SU-DHL-6 (cell line): ENCODE measurements around the gene CFL2.

ENCODE experiments used
- H2AFZ ChIP-seq: fragments of 200-600 bp; sonication (generic); 2 replicates; pipeline ENCODE4 v1.6.1; 2014; ENCODE audit warnings: low read depth, mild to moderate bottlenecking, moderate library complexity, mixed read lengths, antibody characterized with exemption, low read length; ENCODE audit not compliant: severe bottlenecking
- H3F3A ChIP-seq: fragments of 200-600 bp; shearing (Covaris generic); 2 replicates; pipeline ENCODE4 v1.6.0; 2016; ENCODE audit warnings: antibody characterized with exemption, mild to moderate bottlenecking; ENCODE audit not compliant: insufficient read depth
- H3K27ac ChIP-seq: fragments of 200-600 bp; sonication (generic); 2 replicates; pipeline ENCODE4 v1.5.1; 2016; ENCODE audit warnings: low read depth, mild to moderate bottlenecking, low read length, moderate library complexity, mixed read lengths
- H3K27me3 ChIP-seq: fragments of 200-600 bp; sonication (generic), shearing (Covaris generic); 2 replicates; pipeline ENCODE4 v1.6.0; 2014; ENCODE audit warnings: mild to moderate bottlenecking, low read length
- H3K36me3 ChIP-seq: fragments of 200-600 bp; sonication (generic); 2 replicates; pipeline ENCODE4 v1.6.1; 2014; ENCODE audit warnings: mild to moderate bottlenecking, low read length, mixed read lengths
- H3K4me2 ChIP-seq: fragments of 300-600, 200-600 bp; shearing (Covaris generic), sonication (generic); 2 replicates; pipeline ENCODE4 v1.6.0; 2014; ENCODE audit warnings: low read length, low read depth, mild to moderate bottlenecking; ENCODE audit not compliant: poor library complexity, severe bottlenecking
- H3K4me3 ChIP-seq: fragments of 200-600 bp; sonication (generic); 2 replicates; pipeline ENCODE4 v1.5.1; 2014; ENCODE audit warnings: antibody characterized with exemption, low read length, mild to moderate bottlenecking, mixed read lengths; ENCODE audit not compliant: insufficient read depth, poor library complexity, severe bottlenecking
- H3K79me2 ChIP-seq: fragments of 200-600 bp; sonication (generic); 2 replicates; pipeline ENCODE4 v1.6.1; 2014; ENCODE audit warnings: mild to moderate bottlenecking, low read length, moderate library complexity; ENCODE audit not compliant: insufficient read depth
- H3K9ac ChIP-seq: fragments of 200-600 bp; sonication (generic); 2 replicates; pipeline ENCODE4 v1.7.0; 2014; ENCODE audit warnings: mild to moderate bottlenecking, low read length
- H3K9me2 ChIP-seq: fragments of 200-600 bp; sonication (generic); replicated peaks from 2 replicates; pipeline ENCODE4 v1.6.1; 2014; ENCODE audit warnings: low read length; ENCODE audit not compliant: insufficient read depth
- H3K9me3 ChIP-seq: fragments of 200-600 bp; sonication (generic); 2 replicates; pipeline ENCODE4 v1.6.1; 2014; ENCODE audit warnings: low read length, mixed read lengths; ENCODE audit not compliant: insufficient read depth
- H4K20me1 ChIP-seq: fragments of 200-600 bp; sonication (generic); 2 replicates; pipeline ENCODE4 v1.6.1; 2014; ENCODE audit warnings: low read depth, mild to moderate bottlenecking, antibody characterized with exemption, low read length, moderate library complexity, mixed read lengths
- CTCF ChIP-seq: fragments of 200-600 bp; sonication (generic); IDR thresholded peaks from one replicate; pipeline ENCODE4 v1.5.1; 2017; ENCODE audit warnings: antibody characterized with exemption, mild to moderate bottlenecking, low read length, moderate library complexity; ENCODE audit not compliant: insufficient read depth, poor library complexity, severe bottlenecking
- EZH2phosphoT487 ChIP-seq: fragments of 200-600 bp; sonication (generic), shearing (Covaris generic); conservative IDR thresholded peaks from 2 replicates; pipeline ENCODE4 v1.6.1; 2018; ENCODE audit warnings: mild to moderate bottlenecking, antibody characterized with exemption, low read length, moderate library complexity, mixed read lengths

CFL2 gene

DNA sequence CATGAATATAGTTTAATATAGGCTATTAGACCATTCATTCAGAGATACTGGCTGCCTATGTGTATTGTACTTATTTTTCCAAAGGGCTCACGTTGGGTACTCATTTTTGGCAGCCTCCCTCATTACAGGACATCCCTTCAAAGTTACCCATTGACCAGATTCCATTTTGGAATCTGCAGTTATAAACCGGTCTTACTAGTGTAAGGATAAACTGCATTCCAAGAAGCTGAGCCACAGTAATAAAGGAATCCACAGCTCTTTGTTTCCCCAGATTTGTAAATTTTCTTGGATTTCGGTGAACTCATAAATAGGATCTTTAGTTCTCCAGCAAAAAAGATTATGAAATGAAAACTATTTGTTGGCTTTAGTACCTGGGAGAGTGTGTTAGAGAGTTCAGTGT is 18.9 kb upstream of the CFL2 start:
- Histone ChIP-seq H3K4me3 (no peak overlapping the region), H3K9ac (no peak overlapping the region), H3K4me2 (no peak overlapping the region)

DNA sequence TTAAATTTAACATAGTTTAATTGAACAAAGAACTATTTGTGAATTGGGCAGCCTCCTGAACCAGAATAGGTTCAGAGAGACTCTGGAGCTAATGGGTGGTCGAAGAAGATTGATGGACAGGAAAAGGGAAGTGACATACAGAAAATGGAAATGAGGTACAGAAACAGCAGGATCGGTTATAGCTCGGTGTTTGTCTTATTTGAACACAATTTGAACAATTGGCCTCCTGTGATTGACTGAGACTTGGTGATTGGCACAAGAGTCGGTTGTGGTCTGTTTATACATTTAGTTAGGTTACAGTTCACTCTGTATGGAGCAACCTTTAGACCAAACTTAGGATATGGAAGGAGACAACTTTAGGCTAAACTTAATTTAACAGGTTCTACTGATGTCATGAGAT is 18.4 kb upstream of the CFL2 start:
- TF ChIP-seq CTCF = no peak
- TF ChIP-seq EZH2phosphoT487 = no peak
- Histone ChIP-seq H3K9me2 (no peaks in the 10 kb centered on the region), H3K36me3 (no peaks in the 10 kb centered on the region), H3K27me3 (no peaks in the 10 kb centered on the region), H3K9ac (no peak overlapping the region), H3K79me2 (no peaks in the 10 kb centered on the region), H3K4me3 (no peak overlapping the region), H4K20me1 (no peaks in the 10 kb centered on the region), H3K27ac (no peak overlapping the region), H2AFZ (no peak overlapping the region), H3F3A (no peaks in the 10 kb centered on the region), H3K4me2 (no peak overlapping the region), H3K9me3 (no peaks in the 10 kb centered on the region)

More for the DNA sequence above, 18.9 kb upstream of the CFL2 start:
- Histone ChIP-seq H3F3A (no peaks in the 10 kb centered on the region), H3K27me3 (no peaks in the 10 kb centered on the region), H2AFZ (no peak overlapping the region), H4K20me1 (no peaks in the 10 kb centered on the region), H3K27ac (no peak overlapping the region), H3K9me3 (no peaks in the 10 kb centered on the region), H3K9me2 (no peaks in the 10 kb centered on the region), H3K79me2 (no peaks in the 10 kb centered on the region), H3K36me3 (no peaks in the 10 kb centered on the region)
- TF ChIP-seq CTCF (no peak), EZH2phosphoT487 (no peak)

DNA sequence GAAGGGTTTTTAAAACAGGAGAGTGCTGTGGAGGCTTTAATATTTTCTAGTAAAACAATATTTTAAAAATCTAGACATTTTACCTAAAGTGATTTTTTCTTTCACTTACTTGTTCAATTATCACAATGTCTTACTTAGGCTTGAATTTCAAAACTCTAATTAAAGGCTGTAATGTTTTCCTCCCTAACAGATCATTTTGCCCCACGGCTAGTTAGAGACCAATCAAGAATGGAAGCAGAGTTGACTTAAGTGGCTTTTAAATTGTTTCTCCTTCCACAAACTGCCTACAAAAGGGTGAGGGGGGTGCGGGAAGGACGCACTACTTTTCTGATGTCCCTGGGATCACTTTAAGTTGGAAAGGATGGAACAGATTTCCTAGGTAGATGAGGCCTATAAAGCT is 9.5 kb upstream of the CFL2 start:
- H3K27ac ChIP-seq = no peak overlapping the region
- H3K27me3 ChIP-seq = no peaks in the 10 kb centered on the region
- H3K4me2 ChIP-seq = no peak overlapping the region
- H3K79me2 ChIP-seq = no peaks in the 10 kb centered on the region
- no peaks in the 10 kb centered on the region for H3F3A ChIP-seq
- no peaks in the 10 kb centered on the region for H3K9me3 ChIP-seq
- H3K9ac ChIP-seq = no peak overlapping the region
- no peak overlapping the region for H2AFZ ChIP-seq
- H3K9me2 ChIP-seq = no peaks in the 10 kb centered on the region
- H3K4me3 ChIP-seq = no peak overlapping the region
- H4K20me1 ChIP-seq = no peaks in the 10 kb centered on the region
- no peaks in the 10 kb centered on the region for H3K36me3 ChIP-seq
- TF ChIP-seq EZH2phosphoT487 (no peak), CTCF (no peak)
